Liver (tissue), 3 donors: Measurements from ENCODE around the gene DPAGT1.

Experiments
- CTCF ChIP-seq: fragments of 150-350 bp; IDR thresholded peaks from 2 replicates; pipeline ENCODE4 v1.5.1; 2017; ENCODE audit warnings: improper control_type of control experiment, low read depth, low read length; ENCODE audit not compliant: missing input control
- JUND ChIP-seq, 2 donors: IDR thresholded peaks; 2 replicates each; pipeline ENCODE4 v1.6.1; 2016; ENCODE audit warnings: antibody characterized with exemption in 2 of 2
- MAX ChIP-seq: IDR thresholded peaks from 2 replicates; pipeline ENCODE4 v1.6.1; 2016; ENCODE audit warnings: antibody characterized with exemption
- YY1 ChIP-seq: IDR thresholded peaks from 2 replicates; pipeline ENCODE4 v1.6.1; 2016; ENCODE audit warnings: antibody characterized with exemption, mild to moderate bottlenecking
- donor health status: healthy.
- donor health status: healthy.

GRCh38 chr11:119121811-119122124 is 20.1 kb upstream of the DPAGT1 start:
- TF ChIP-seq YY1 (no peak), CTCF (no peak), JUND (IDR thresholded peaks at IDR 0.05) (no peak), MAX (no peak)
